ENCODE results near the gene SCYGR6.

DNA sequence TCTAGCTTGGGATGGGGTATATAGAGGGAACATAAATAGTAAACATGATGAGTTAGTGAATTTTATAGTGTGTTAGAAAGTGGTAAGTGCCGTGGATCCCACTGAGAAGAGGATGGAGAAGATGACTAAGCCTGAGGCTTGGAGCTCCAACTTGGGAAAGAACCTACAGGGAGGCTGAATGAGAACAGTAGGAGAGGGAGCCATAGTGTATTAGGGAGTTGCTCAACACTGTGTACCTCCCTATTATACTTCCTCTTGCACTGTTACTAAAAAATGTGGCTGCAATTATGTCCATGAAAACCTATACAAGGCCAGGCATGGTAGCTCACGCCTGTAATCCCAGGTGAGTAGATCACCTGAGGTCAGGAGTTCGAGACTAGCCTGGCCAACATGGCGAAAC is 3.9 kb downstream of the SCYGR6 start:
- no peak for TF ChIP-seq CREM (CRISPR knock-in tag; IDR thresholded peaks at IDR 0.05)
- TF ChIP-seq, protein P1, sequence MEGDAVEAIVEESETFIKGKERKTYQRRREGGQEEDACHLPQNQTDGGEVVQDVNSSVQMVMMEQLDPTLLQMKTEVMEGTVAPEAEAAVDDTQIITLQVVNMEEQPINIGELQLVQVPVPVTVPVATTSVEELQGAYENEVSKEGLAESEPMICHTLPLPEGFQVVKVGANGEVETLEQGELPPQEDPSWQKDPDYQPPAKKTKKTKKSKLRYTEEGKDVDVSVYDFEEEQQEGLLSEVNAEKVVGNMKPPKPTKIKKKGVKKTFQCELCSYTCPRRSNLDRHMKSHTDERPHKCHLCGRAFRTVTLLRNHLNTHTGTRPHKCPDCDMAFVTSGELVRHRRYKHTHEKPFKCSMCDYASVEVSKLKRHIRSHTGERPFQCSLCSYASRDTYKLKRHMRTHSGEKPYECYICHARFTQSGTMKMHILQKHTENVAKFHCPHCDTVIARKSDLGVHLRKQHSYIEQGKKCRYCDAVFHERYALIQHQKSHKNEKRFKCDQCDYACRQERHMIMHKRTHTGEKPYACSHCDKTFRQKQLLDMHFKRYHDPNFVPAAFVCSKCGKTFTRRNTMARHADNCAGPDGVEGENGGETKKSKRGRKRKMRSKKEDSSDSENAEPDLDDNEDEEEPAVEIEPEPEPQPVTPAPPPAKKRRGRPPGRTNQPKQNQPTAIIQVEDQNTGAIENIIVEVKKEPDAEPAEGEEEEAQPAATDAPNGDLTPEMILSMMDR (IDR thresholded peaks at IDR 0.05), result no peak
- TF ChIP-seq, protein P2, sequence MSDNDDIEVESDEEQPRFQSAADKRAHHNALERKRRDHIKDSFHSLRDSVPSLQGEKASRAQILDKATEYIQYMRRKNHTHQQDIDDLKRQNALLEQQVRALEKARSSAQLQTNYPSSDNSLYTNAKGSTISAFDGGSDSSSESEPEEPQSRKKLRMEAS (CRISPR knock-in tag; IDR thresholded peaks at IDR 0.05), result no peak
